ENCODE results near the gene PPL.
"Not testable (repeated sequence)": the region's sequence is repeated elsewhere in the genome, so short reads cannot be mapped to it uniquely, and the experiment has no call there.

Gene PPL

GRCh38 chr16:4904942-4905615 is 31.9 kb downstream of the PPL start:
- DNase-seq (ENCODE audit: low spot score): no peak

GRCh38 chr16:4904108-4904941 is 32.6 kb downstream of the PPL start:
- DNase-seq (ENCODE audit: low spot score): no peak

GRCh38 chr16:4902038-4902437 is 34.9 kb downstream of the PPL start:
- DNase-seq (ENCODE audit: low spot score): no peak

GRCh38 chr16:4900750-4901149 is 36.2 kb downstream of the PPL start:
- DNase-seq (ENCODE audit: low spot score): no peak

GRCh38 chr16:4900036-4900435 is 36.9 kb downstream of the PPL start:
- DNase-seq (ENCODE audit: low spot score): no peak

GRCh38 chr16:4899474-4899846 is 37.5 kb downstream of the PPL start:
- DNase-seq (ENCODE audit: low spot score): no peak

GRCh38 chr16:4898811-4899473 is 38.0 kb downstream of the PPL start:
- DNase-seq (ENCODE audit: low spot score): no peak

GRCh38 chr16:4897328-4897727 is 39.6 kb downstream of the PPL start:
- DNase-seq (ENCODE audit: low spot score): no peak

- not testable (repeated sequence) for DNase-seq (ENCODE audit: low spot score)
These were observed 40.2 kb downstream of the PPL start for GRCh38 chr16:4896761-4897160.

- DNase-seq (ENCODE audit: low spot score): no peak
These were observed 41.6 kb downstream of the PPL start for GRCh38 chr16:4895366-4895765.

GRCh38 chr16:4894276-4895150 is 42.4 kb downstream of the PPL start:
- no peak for DNase-seq (ENCODE audit: low spot score)

GRCh38 chr16:4893103-4893862 is 43.7 kb downstream of the PPL start:
- no peak for DNase-seq (ENCODE audit: low spot score)

- DNase-seq (ENCODE audit: low spot score): peak; percentile 49
These were observed 44.4 kb downstream of the PPL start for GRCh38 chr16:4892361-4893102.

- DNase-seq (ENCODE audit: low spot score): peak; percentile 26
These were observed 45.1 kb downstream of the PPL start for GRCh38 chr16:4891886-4892216.

GRCh38 chr16:4891097-4891885 is 45.7 kb downstream of the PPL start:
- DNase-seq (ENCODE audit: low spot score): no peak

GRCh38 chr16:4890686-4891085 is 46.3 kb downstream of the PPL start:
- no peak for DNase-seq (ENCODE audit: low spot score)

GRCh38 chr16:4890026-4890425 is 46.9 kb downstream of the PPL start:
- no peak for DNase-seq (ENCODE audit: low spot score)

- DNase-seq (ENCODE audit: low spot score): no peak
These were observed 48.4 kb downstream of the PPL start for GRCh38 chr16:4888428-4889135.

GRCh38 chr16:4886151-4886550 is 50.8 kb downstream of the PPL start:
- DNase-seq (ENCODE audit: low spot score): no peak

All from AG08395 (cell line).